Sciatic nerve (tissue), 2 donors: ENCODE data around the gene INPP5E. TPM values are rescaled to one million over a fixed set of nuclear protein-coding genes. Genes with fewer than 3 reads are reported as not detected.
A peak's percentile ranks its signal among the peaks of the same experiment; 100 is the strongest.
"Not testable (repeated sequence)": the region's sequence is repeated elsewhere in the genome, so short reads cannot be mapped to it uniquely, and the experiment has no call there.

Experiments
- ATAC-seq: fragments of 200-7000 bp; cut with Tn5 transposase; one replicate; pipeline ENCODE4 v1.9.1; 2020; ENCODE audit warnings: mild to moderate bottlenecking, moderate library complexity
- DNase-seq: peaks from one replicate; pipeline ENCODE4 v3.0.0-alpha.2; 2020; ENCODE audit warnings: low spot score
- intact Hi-C: fragments of 100-400 bp; cut with DNase I; formaldehyde crosslinking; loops from one replicate; pipeline ENCODE4 v1.14.2; 2022
- total RNA-seq: library from RNA; stranded (reverse); fragmentation: NEBNext Ultra II Directional; extraction: Animal tissue kit (Norgen Biotek cat#: 25700); gene quantifications from one replicate; pipeline ENCODE4 v1.2.1, GENCODE V29; 2021
- donor health status: DM: no; HTN: no; CAD: no.
- donor health status: DM: no; HTN: no; CAD: no.

Gene INPP5E
- total RNA-seq, 1 donor from 2014 or later, result 18.0 TPM

DNA sequence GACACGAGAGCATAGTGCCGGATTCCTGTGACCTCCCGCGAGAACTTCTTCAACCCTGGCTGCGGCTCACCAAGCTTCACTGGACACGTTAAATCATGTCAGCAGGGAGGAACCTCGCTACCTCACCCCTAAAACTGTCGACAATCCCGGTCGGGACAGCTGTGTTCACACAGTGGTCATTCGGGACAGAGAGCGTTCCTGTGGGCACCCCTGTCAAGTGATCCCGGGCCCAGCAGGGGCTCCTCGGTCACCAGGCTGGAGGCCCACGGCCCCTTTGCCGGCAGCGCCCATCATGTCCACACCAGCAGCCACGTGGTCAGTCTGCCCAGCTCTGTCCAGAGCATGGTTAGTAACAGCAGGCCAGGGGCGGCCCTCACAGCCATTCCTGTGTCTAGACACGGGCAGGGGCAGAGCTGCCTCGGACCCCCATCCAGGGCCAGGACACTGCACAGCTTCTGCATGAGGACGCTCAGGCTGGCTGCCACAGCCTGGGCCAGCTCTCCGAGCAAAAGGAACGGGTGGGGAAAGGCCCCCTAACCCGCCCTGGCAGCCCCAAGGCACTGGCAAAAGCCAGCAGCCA is 3.5 kb downstream of the INPP5E start:
- intact Hi-C loops, result no loop called here
- DNase-seq (peak; percentile 55), ATAC-seq (no peak)

DNA sequence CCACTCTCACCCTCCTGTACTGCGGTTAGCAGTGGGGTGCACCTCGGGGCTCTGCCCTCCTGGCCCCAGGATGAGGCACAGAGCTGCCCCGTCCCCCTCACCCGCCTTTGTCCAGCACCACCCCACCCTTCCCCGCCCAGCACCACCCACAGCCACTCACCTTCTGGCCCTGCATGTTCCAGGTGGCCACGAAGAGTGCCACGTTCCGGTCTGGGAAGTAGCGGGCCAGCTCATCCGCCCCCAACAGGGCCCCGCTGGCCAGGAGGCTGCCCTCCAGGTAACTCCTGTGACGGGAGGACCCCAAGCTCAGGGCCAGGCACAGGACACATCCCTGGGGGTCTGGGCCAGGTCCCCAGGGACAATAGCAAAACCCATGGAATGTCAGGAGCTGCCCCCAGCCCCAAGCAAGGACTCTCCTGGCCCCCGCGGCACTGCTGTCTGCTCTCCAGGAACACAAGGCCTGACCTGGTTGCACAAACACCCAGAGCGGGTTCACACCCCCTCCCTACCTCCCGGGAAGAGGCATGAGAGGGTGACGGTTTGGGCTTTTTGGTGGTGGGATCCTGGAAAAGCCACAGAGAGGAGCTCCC is 5.0 kb downstream of the INPP5E start:
- intact Hi-C loops, result no loop called here
- peak; percentile 45 for DNase-seq
- ATAC-seq, result no peak

DNA sequence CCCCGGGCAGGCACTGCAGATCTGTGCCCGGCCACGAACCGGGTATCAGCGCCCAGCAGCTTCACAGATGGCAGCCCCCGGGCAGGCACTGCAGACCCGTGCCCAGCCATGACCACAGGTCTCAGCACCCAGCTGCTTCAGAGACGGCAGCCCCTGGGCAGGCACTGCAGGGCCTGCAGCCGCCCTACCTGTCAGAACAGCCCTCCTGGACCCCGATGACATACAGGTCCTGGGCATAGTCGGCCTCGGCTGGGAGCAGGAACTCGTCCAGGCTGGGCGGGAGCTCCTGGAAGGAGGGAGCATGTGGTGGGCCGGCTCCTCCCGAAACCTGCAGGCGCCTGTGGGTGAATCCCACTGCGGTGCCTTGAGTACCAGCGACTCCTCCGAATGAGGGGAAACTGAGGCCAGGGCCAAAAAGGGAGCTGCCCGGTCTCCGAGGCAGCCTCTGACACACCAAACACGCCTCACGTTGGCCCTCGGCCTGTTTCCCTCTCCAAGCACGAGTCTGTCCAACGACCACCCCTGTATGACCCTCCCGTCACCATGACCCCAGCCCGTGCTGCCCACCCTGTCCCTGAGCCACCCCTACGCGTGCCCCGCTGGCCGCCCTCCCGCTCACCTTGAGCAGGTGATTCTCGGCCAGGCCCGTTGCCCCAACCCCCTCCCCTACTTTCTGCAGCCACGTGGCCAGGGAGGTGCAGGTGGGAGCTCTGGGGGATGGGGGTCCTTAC is 5.6 kb downstream of the INPP5E start:
- no peak for ATAC-seq
- intact Hi-C loops, result no loop called here

DNA sequence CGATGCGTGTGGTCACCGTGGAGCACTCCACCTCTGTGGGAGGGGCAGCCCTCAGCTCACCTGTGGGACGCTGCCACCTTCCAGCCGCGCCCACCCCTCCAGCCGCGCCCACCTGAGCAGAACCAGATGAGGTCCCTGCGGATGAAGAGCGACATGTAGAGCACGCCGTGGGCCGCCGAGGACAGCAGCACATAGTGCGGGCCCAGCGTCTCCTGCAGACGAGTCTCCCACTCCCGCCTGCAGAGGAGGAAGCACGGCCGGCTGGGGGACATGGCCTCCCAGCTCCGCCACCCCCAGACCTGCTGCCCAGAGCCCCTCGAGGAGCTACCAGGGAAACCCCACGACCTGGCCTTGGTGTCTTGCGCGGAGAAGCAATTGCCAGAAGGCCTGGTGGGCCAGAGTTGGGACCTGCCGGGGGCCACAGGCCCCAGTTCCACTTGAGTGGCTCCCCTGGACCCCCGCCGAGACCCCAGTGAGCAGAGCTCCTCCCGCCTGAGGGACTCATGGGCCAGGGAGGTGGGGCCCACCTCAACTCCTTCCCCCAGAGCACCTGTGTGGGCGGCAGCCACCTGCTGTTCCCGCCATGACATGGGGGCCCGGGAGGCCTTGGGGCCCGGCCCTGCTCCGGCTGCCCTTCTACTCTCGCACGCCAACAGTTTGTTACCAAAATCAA is 6.5 kb downstream of the INPP5E start:
- intact Hi-C loops, result no loop called here
- DNase-seq (peak; percentile 53), ATAC-seq (no peak)

More for the DNA sequence above, 5.6 kb downstream of the INPP5E start:
- peak; percentile 57 for DNase-seq

DNA sequence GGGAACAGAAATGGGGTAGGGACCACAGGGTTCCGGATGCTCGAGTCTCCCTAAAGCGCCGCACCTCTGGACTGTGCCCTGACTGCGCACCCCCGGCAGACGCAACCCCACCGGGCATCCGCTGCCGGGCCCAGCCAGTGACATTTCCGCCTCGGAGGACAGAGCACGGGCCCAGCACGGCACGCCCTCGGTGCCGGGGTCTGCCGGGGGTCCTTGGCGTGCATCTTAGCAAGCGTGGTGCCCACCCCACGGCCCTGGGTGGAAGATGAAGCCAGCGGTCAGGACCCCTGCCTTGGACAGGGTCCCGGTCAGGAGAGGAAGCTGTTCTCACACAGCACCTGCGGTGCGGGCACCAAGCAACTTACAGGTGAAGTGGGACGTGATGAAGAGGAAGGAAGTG is 7.1 kb downstream of the INPP5E start:
- DNase-seq (no peak), ATAC-seq (no peak)
- intact Hi-C loops, result no loop called here

DNA sequence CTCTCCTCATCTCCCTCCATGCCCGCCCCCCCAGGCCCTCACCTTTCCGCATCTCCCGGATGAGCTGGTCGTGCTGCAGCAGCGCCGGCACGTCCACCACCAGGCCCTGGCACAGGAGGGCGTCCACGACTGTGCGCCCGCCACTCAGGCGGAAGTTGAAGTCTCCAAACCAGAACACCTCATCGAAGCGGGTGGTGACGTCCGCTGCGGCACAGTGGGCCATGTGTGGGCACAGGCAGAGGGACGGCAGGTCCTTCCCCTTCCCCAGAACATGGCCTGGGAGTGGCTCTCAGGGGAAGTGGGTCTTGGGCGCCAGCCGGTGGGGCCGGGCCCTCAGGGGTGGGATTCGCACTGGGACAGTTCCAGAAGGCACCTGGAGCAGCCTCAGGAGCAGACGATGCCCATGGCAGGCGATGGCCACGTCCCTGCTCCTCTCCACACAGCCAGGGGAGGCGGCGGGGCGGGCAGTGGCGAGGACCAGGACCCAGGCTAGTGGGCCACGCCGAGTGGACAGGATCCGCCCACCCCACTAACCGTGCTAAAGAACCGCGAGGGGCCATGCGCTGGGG is 7.8 kb downstream of the INPP5E start:
- no peak for DNase-seq

DNA sequence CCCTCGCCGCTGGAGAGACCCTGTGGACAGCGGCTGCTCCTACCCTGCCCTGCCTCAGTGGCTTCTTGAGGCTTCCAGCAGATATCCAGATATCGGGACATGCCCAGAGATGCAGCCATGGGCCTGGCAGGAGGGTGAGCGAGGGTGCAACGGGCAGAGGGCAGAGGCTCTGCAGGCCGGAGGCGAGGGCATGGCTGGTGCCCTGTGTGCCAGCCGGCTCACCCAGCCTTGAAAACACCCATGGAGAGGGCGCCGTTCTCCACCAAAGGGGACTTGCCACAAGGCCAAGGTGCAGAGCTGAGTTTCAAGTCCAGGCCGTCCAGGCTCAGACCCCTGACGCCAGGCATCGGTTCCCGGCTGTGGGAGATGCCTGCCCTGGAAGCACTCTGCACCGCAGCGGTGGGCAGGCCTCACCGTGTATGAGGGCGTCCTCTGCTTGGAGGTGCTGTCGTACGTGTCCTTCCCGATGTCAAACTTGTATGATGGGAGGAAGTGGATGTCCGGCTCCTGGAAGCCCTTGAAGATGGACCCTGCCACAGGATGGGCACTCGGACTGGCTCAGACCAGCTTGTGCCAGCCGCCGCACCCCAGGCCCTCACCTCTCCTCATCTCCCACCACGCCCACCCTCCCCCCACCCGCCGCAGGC is 8.9 kb downstream of the INPP5E start:
- no peak for ATAC-seq
- intact Hi-C loops, result no loop called here
- DNase-seq, result no peak

More for the DNA sequence above, 7.8 kb downstream of the INPP5E start:
- ATAC-seq, result no peak
- intact Hi-C loops, result no loop called here

DNA sequence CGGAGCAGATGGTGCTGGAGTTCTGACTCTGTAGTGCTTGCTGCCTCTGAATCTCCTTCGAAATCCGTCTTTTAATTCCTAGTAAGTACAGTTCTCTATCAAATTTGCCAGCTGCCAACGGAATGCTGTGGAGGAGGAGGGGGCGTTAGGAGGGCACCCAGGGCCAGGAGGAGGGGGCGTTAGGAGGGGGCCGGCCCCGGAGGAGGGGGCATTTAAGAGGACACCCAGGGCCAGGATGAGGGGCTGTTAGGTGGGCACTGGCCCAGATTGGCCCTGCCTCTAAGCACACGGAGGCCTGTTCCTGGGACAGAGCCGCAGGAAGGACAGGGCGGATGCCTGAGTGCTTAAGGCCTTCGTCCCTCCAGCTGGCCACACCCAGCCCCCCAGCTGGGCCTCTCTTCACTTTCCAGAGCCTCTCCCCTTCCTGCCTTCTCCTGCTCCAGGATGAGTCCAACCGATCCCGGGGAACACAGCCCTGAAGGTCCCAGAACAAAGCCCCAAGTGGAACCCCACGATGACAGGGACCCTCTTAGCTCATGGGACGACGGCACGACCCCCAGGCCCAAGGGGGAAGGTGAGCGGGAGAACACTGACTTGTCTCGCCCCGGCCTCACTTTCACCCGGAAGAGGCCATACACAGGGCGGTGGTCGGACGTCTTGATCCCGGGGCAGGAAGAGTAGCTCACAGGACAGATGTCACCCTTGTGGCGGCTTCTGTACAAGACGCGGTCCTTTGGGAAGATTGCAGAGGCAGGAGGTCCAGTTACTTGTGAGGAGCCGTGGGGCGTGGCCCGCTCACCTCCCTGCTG is 9.8 kb downstream of the INPP5E start:
- ATAC-seq (no peak), DNase-seq (no peak)
- intact Hi-C loops, result no loop called here

DNA sequence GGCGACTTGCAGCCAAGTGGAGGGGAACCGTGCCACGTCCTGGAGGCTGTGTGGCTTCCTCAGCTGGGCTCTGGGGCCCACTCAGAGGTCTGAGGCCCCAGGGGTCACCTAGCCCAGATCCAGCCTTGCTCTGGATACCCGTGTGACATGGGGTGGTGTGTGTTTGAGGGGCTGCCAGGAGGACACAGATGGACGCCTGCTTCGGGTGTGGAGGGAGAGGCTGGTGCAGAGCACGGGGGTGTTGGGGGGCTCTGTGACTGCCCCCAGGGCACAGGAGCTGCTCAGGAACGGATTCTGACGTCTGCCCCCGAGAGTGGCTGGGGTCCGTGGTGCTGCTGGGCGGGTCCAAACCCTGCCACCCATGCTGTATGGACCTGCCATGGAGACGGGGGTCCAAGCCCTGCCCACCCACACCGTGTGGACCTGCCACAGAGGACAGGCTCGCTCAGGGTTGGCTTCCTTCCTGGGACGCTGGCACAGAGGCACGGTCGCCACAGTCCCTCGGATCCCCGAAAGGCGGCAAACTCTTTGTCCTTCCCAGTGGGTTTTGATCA is 10.5 kb downstream of the INPP5E start:
- intact Hi-C loops, result no loop called here
- DNase-seq (no peak), ATAC-seq (no peak)

DNA sequence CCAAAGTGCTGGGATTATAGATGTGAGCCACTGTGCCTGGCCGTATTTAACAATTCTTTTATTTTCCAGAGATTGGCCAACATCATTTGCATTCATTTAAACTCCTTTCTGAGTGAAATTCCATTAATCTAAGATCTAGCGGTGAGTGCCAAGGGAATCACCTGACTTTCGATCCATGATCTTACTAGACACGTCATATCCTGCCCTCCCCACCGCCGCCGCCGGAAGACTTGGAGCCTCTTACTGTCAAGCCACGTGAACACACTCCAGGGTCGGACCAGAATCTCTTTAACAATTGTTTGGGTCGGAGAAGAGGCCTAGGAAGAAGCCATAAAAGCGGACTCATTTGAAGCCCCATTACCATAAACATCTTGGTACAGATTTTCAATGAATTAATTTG is 12.9 kb downstream of the INPP5E start:
- ATAC-seq, result no peak
- DNase-seq, result no peak
- intact Hi-C loops, result no loop called here

DNA sequence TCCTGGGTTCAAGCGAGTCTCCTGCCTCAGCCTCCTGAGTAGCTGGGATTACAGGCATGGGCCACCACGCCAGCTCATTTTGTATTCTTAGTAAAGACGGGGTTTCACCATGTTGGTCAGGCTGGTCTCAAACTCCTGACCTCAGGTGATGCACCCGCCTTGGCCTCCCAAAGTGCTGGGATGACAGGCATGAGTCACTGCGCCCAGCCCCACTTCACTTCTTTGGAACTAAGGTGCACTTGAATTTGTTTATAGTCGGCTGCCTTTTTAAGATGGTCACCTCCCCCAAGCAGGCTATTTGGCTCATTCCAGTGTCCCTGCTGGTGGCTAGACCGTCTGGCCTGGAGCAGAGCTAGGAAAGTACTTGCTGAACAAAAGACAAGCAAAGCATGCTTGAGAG is 14.3 kb downstream of the INPP5E start:
- DNase-seq, intact Hi-C loops, ATAC-seq: not testable (repeated sequence)

DNA sequence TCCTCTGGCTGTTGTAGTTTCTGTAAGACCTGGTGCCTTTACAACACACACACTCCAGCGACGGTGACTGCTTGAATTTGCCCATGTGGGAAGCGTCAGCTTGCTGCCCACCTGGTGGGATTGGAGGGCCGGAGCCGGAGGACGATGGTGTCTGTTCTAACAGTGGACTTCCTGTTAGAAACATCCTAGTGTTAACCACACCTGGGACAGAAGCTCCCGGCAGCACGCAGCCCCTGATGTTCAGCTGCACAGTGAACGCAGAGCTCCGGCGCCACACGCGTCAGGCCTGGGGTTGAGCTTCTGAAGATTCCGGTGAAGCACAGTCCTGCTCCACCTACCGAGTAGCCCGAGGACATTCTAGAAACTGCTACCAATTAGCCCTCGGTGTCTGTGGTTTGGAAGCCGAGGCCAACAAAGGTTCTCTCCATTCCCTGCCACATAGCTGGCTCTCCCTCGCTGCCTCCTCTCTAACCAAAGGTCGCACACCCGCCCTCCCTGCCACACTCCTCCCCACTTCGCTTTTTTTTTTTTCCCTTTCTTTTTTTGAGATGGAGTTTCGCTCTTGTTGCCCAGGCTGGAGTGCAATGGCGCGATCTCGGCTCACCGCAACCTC is 14.8 kb downstream of the INPP5E start:
- no peak for ATAC-seq
- DNase-seq, result no peak
- intact Hi-C loops, result no loop called here

DNA sequence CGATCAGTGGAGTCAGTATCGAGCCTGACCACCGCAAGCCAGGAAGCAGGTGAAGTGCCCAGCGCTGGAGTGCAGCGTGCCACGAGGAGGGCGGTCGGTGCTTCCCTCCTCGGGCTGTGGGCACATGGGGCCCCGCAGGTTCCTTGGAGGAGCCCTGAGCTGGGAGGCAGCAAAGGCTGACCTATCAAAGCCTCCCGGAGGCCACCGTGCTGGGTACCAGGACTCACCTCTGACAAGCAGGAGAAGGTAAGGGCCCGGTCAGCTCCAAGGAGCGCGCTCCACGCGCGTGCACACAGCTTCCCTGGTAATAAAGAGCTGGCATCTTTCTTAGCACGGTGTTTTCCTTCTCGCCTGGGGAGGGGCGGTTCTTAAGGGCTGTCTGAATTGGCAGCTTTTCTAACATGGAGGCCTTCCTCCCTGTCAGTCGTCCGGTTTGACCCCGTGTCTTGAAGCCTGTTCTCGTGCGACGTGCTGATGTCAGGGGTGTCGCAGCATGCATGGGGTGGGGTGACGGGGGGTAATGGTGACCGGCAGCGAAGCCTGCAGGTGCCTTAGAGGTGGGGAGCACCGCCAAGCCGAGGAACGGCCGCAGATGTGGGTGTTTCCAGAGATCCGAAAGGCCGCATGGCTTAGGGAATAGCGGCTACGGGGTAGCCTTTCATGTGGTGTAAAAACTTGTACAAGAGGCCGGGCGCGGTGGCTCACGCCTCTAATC is 16.1 kb downstream of the INPP5E start:
- no peak for ATAC-seq
- intact Hi-C loops, result no loop called here
- no peak for DNase-seq

DNA sequence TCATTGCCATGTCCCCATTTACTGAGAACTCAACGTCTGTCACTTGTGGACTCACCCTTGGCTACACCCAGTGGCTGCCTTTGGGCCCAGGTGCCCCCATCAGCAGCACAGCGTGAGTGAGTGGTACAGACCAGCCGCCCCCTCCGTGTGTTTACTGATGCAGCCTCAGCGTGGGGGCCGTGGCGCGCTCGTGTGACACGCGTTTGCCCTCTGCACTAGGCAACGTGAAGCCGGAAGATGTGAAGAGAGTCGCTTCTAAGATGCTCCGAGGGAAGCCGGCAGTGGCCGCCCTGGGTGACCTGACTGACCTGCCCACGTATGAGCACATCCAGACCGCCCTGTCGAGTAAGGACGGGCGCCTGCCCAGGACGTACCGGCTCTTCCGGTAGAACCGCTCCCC is 16.8 kb downstream of the INPP5E start:
- intact Hi-C loops, result no loop called here
- DNase-seq, result no peak
- ATAC-seq, result no peak

DNA sequence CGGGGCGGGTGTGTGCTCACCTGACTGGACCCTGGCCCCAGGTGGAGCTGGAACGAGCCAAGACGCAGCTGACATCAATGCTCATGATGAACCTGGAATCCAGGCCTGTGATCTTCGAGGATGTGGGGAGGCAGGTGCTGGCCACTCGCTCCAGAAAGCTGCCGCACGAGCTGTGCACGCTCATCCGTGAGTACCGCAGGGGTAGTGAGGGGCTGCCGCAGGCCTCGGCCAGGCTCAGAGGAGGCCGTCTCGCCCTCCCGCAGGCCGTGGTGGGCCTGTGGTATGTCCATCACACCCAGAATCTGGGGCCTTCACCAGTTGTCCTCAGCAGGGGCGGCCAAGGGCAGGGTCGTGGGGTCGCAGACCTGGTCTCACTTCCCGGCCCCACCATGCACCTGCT is 17.9 kb downstream of the INPP5E start:
- intact Hi-C loops, result no loop called here
- DNase-seq, result no peak
- ATAC-seq, result no peak

DNA sequence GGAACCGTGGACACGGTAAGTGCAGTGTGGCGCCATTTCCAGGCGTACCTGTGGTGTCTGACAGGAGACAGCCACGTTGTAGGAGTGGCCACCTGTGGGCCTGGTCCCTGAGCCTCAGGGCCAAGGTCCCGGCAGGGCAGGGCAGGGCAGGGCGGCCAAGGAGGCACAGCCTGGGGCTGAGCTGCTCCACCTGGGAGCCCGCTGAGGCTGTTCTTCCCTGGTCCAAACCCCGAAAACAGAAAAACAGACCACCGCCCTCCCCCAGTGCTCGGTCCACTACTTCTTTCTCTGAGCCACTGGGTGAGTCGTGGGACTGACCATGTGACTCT is 20.6 kb downstream of the INPP5E start:
- intact Hi-C loops, result no loop called here
- DNase-seq (no peak), ATAC-seq (no peak)
